Measurements from ENCODE around the gene HTR7.

The HTR7 gene

DNA sequence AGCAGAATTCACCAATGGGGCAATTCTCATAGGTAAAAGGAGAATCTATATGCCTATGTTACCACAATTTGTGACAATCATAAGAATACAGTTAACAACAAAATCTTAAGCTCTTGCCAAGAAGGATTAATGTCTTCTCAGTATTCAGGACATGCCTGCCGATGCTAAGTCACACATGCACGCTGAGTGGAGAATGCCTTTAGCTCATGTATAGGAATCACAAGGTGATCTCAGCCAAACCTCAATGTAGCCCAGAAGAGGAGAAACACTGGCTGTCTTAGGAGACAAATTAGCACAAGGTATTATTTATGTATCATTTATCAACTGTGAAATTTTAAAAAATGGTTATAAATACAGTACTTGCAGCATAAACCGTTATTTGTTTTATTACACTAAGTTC lies 2.7 kb downstream of the HTR7 start:
- H3K4me3 ChIP-seq (ENCODE audit: low read depth in 1 of 2, low read length in 2 of 2), result no peak overlapping the region
- H3K4me2 ChIP-seq (ENCODE audit: insufficient read depth, low read length), result no peak overlapping the region

DNA sequence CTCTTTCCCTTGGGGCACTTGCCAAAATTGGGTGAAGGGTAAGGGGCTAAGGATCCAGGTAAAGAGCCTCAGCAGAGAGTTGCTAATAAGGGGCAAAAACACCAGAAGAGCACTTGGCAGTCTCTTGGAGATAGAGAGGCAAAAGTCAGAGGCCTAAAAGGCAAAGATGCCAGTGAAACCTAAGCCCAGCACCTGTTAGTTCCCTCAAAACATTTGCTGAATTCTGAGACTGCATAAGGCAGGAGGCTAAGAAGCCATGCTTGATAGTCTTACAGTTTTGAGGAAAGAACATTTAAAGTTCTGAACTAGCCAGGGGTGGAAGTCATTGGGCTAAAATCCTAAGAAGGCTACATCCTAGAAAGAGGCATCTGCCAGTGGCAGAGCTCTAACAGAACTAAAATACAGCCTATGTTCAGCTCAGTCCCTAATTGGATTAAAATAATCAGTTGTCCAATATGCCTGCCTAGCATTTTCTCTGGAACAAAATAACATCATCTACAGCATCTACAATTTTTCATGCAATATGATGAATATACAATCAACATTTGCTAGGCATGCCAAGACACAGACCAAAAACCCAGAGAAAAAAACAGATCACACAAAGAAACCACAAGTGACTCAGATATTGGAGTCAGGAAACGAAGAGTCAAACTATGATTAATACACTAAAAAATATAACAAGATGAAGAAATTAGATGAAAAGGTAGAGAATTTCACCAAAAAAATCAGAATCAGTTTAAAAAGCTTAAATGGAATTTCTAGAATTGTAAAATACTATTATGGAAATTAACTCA lies 7.7 kb downstream of the HTR7 start:
- H3K4me2 ChIP-seq (ENCODE audit: insufficient read depth, low read length), result no peak overlapping the region
- no peak for ATAC-seq (ENCODE audit: insufficient read depth, low read depth)

More for the DNA sequence above, 2.7 kb downstream of the HTR7 start:
- Histone ChIP-seq H3K27me3 (ENCODE audit: insufficient read depth, low read length, poor library complexity) (peaks cover 63% of the 10 kb centered on the region), H3K4me1 (ENCODE audit: insufficient read depth, low read length) (peaks cover 14% of the 10 kb centered on the region), H3K36me3 (ENCODE audit: insufficient read depth, low read length) (no peaks in the 10 kb centered on the region), H4K20me1 (ENCODE audit: insufficient read depth, low read length) (no peaks in the 10 kb centered on the region), H3K9ac (ENCODE audit: low read depth, low read length) (no peak overlapping the region), H2AFZ (ENCODE audit: low read depth, low read length) (no peak overlapping the region), H3K79me2 (ENCODE audit: insufficient read depth, low read length) (no peaks in the 10 kb centered on the region), H3K27ac (ENCODE audit: low read length) (no peak overlapping the region), H3K9me3 (ENCODE audit: insufficient read depth, low read length, severe bottlenecking) (peaks cover 7% of the 10 kb centered on the region)
- DNase-seq, result no peak
- ATAC-seq (ENCODE audit: insufficient read depth, low read depth), result no peak
- no peak for TF ChIP-seq EZH2 (IDR thresholded peaks at IDR 0.05; ENCODE audit: borderline replicate concordance, low read depth, low read length, severe bottlenecking)
- no peak for TF ChIP-seq CTCF (IDR thresholded peaks at IDR 0.05; ENCODE audit: borderline replicate concordance, extremely low read depth, low read length, poor library complexity, severe bottlenecking)

GRCh38 chr10:90847436-90847835 lies 10.4 kb downstream of the HTR7 start:
- TF ChIP-seq EZH2 (IDR thresholded peaks at IDR 0.05; ENCODE audit: borderline replicate concordance, low read depth, low read length, severe bottlenecking), result no peak
- no peak for TF ChIP-seq CTCF (IDR thresholded peaks at IDR 0.05; ENCODE audit: borderline replicate concordance, extremely low read depth, low read length, poor library complexity, severe bottlenecking)
- no peak for ATAC-seq (ENCODE audit: insufficient read depth, low read depth)

More for the DNA sequence above, 7.7 kb downstream of the HTR7 start:
- no peak overlapping the region for H3K27ac ChIP-seq (ENCODE audit: low read length)
- peaks cover 21% of the 10 kb centered on the region for H3K27me3 ChIP-seq (ENCODE audit: insufficient read depth, low read length, poor library complexity)
- H2AFZ ChIP-seq (ENCODE audit: low read depth, low read length), result no peak overlapping the region
- no peaks in the 10 kb centered on the region for H3K36me3 ChIP-seq (ENCODE audit: insufficient read depth, low read length)
- H3K79me2 ChIP-seq (ENCODE audit: insufficient read depth, low read length), result no peaks in the 10 kb centered on the region
- DNase-seq, result no peak
- no peak for TF ChIP-seq EZH2 (IDR thresholded peaks at IDR 0.05; ENCODE audit: borderline replicate concordance, low read depth, low read length, severe bottlenecking)
- TF ChIP-seq CTCF (IDR thresholded peaks at IDR 0.05; ENCODE audit: borderline replicate concordance, extremely low read depth, low read length, poor library complexity, severe bottlenecking), result no peak
- no peak overlapping the region for H3K4me3 ChIP-seq (ENCODE audit: low read depth in 1 of 2, low read length in 2 of 2)
- H3K9ac ChIP-seq (ENCODE audit: low read depth, low read length), result no peak overlapping the region
- no peaks in the 10 kb centered on the region for H4K20me1 ChIP-seq (ENCODE audit: insufficient read depth, low read length)
- peaks cover 7% of the 10 kb centered on the region for H3K9me3 ChIP-seq (ENCODE audit: insufficient read depth, low read length, severe bottlenecking)
- no peaks in the 10 kb centered on the region for H3K4me1 ChIP-seq (ENCODE audit: insufficient read depth, low read length)

More at GRCh38 chr10:90847436-90847835, 10.4 kb downstream of the HTR7 start:
- H3K9me3 ChIP-seq (ENCODE audit: insufficient read depth, low read length, severe bottlenecking), result peaks cover 7% of the 10 kb centered on the region
- H3K4me3 ChIP-seq (ENCODE audit: low read depth in 1 of 2, low read length in 2 of 2), result no peak overlapping the region
- no peak for DNase-seq
- H3K9ac ChIP-seq (ENCODE audit: low read depth, low read length), result no peak overlapping the region
- no peak overlapping the region for H3K4me2 ChIP-seq (ENCODE audit: insufficient read depth, low read length)
- no peak overlapping the region for H3K27ac ChIP-seq (ENCODE audit: low read length)
- H3K79me2 ChIP-seq (ENCODE audit: insufficient read depth, low read length), result no peaks in the 10 kb centered on the region
- H3K36me3 ChIP-seq (ENCODE audit: insufficient read depth, low read length), result no peaks in the 10 kb centered on the region
- H3K4me1 ChIP-seq (ENCODE audit: insufficient read depth, low read length), result no peaks in the 10 kb centered on the region
- no peaks in the 10 kb centered on the region for H4K20me1 ChIP-seq (ENCODE audit: insufficient read depth, low read length)
- peaks cover 3% of the 10 kb centered on the region for H3K27me3 ChIP-seq (ENCODE audit: insufficient read depth, low read length, poor library complexity)
- H2AFZ ChIP-seq (ENCODE audit: low read depth, low read length), result no peak overlapping the region

Data from DND-41 (cell line).